Prostate gland (tissue), 2 donors: ENCODE data around the gene FEM1C. TPM values are rescaled to one million over a fixed set of nuclear protein-coding genes. Genes with fewer than 3 reads are reported as not detected.

ENCODE experiments used
- DNase-seq: peaks from one replicate; pipeline ENCODE4 v3.0.0-alpha.2; 2019; ENCODE audit warnings: low spot score
- H3K27ac ChIP-seq, 2 donors: fragments of 200-600 bp; sonication (generic); 2 replicates each; pipeline ENCODE4 v1.5.1; 2017 to 2019
- H3K27me3 ChIP-seq: fragments of 200-600 bp; sonication (generic); replicated peaks from 2 replicates; pipeline ENCODE4 v1.5.1; 2019; ENCODE audit not compliant: insufficient read depth
- H3K36me3 ChIP-seq, 2 donors: fragments of 200-600 bp; sonication (generic); 1 replicate in 1 of 2; 2 replicates in 1 of 2; pipeline versions ENCODE4 v1.5.1 to v1.8.1; 2017 to 2019
- H3K4me1 ChIP-seq: fragments of 200-600 bp; sonication (generic); replicated peaks from 2 replicates; pipeline ENCODE4 v1.5.1; 2019
- H3K4me3 ChIP-seq, 2 donors: fragments of 200-600 bp; sonication (generic); 2 replicates each; pipeline ENCODE4 v1.5.1; 2017 to 2019
- H3K9me3 ChIP-seq: fragments of 200-600 bp; sonication (generic); 2 replicates; pipeline ENCODE4 v1.5.1; 2017
- POLR2A ChIP-seq: fragments of 450-650 bp; IDR thresholded peaks from one replicate; pipeline ENCODE4 v1.6.1; 2016; ENCODE audit warnings: antibody characterized with exemption, mild to moderate bottlenecking
- POLR2AphosphoS5 ChIP-seq: sonication (generic); formaldehyde crosslinking; IDR thresholded peaks from one replicate; pipeline ENCODE4 v1.6.1; 2017; ENCODE audit warnings: antibody characterized with exemption
- WGBS: methylation state at CpG from one replicate; pipeline ENCODE4 v1.1.5; 2018; 5-methylcytosine and 5-hydroxymethylcytosine counted together
- intact Hi-C: fragments of 100-400 bp; cut with DNase I; formaldehyde crosslinking; loops from one replicate; pipeline ENCODE4 v1.14.2; 2022
- total RNA-seq, 2 donors: library from RNA; depleted of rRNA; stranded (reverse); fragments of >200 nt; gene quantifications; one replicate each; pipeline ENCODE4 v1.1.0, GENCODE V29; 2016
- TF ChIP-seq, protein P1 (sequence below), 4 experiments: fragments of 200-600 bp in 2 of 4; fragments of 450-650 bp in 2 of 4; sonication (generic) in 2 of 4; IDR thresholded peaks; 1 replicate in 3 of 4; 2 replicates in 1 of 4; pipeline ENCODE4 v1.5.1; 2016 to 2019; ENCODE audit warnings: antibody characterized with exemption in 4 of 4, mild to moderate bottlenecking in 2 of 4, moderate library complexity in 2 of 4

FEM1C gene
- total RNA-seq, 2 donors from 2014 or later, result 17.4 to 20.8 TPM

DNA sequence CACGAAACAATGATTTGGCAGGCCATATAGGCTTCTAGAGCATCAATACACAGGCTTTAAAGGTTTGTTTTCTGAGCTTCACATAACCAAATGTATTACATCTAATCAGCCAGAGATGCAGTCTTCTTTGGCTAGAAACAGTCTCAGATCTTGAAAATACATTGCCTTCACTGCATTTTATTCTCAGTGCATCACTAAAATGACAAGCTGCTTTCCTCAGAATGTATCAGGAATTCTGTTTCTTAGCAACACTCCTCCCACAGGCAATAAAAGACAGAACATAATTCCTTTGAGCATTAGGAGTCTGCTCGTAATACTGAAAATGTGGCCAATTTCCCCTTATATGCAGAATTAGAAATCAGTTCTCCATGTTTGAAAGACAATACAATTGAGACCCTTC, 36.9 kb downstream of the FEM1C start:
- intact Hi-C loops, result no loop called here
- Histone ChIP-seq H3K4me1 (no peaks in the 10 kb centered on the region), H3K4me3 (no peak overlapping the region), H3K27ac (no peak overlapping the region), H3K36me3 (no peaks in the 10 kb centered on the region), H3K27me3 (no peaks in the 10 kb centered on the region), H3K9me3 (no peaks in the 10 kb centered on the region)
- WGBS, result 48% methylated on average over 2 of the region's 2 CpGs
- TF ChIP-seq POLR2A, result no peak
- TF ChIP-seq, protein P1, sequence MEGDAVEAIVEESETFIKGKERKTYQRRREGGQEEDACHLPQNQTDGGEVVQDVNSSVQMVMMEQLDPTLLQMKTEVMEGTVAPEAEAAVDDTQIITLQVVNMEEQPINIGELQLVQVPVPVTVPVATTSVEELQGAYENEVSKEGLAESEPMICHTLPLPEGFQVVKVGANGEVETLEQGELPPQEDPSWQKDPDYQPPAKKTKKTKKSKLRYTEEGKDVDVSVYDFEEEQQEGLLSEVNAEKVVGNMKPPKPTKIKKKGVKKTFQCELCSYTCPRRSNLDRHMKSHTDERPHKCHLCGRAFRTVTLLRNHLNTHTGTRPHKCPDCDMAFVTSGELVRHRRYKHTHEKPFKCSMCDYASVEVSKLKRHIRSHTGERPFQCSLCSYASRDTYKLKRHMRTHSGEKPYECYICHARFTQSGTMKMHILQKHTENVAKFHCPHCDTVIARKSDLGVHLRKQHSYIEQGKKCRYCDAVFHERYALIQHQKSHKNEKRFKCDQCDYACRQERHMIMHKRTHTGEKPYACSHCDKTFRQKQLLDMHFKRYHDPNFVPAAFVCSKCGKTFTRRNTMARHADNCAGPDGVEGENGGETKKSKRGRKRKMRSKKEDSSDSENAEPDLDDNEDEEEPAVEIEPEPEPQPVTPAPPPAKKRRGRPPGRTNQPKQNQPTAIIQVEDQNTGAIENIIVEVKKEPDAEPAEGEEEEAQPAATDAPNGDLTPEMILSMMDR (IDR thresholded peaks at IDR 0.05), result no peak
- TF ChIP-seq POLR2AphosphoS5, result no peak
- DNase-seq, result no peak

DNA sequence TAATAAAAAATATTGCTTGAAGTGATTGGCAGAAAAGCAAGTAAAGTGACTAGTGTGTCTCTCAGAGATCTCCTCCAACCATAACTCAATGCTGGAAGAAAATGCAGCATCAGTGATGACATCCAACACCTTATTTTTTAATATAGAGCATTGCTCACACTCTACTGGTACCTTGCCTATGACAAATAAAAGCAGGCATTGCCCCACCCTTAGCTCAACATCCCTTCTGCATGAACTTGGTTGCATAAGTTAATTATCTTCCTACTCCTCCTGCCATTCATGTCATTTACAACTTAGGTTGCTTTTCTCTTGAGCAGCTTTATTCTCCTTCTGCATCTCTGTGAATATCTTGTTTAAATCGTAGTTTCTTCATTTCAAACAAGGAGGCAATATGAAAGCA, 41.2 kb downstream of the FEM1C start:
- WGBS, result 93% methylated on average over 1 of the region's 1 CpG
- Histone ChIP-seq H3K4me1 (no peaks in the 10 kb centered on the region), H3K9me3 (no peaks in the 10 kb centered on the region), H3K4me3 (no peak overlapping the region), H3K36me3 (no peaks in the 10 kb centered on the region), H3K27me3 (no peaks in the 10 kb centered on the region), H3K27ac (no peak overlapping the region)
- no peak for TF ChIP-seq POLR2A
- TF ChIP-seq POLR2AphosphoS5, result no peak
- TF ChIP-seq, protein P1 (IDR thresholded peaks at IDR 0.05), result no peak
- DNase-seq, result no peak
- intact Hi-C loops, result no loop called here

DNA sequence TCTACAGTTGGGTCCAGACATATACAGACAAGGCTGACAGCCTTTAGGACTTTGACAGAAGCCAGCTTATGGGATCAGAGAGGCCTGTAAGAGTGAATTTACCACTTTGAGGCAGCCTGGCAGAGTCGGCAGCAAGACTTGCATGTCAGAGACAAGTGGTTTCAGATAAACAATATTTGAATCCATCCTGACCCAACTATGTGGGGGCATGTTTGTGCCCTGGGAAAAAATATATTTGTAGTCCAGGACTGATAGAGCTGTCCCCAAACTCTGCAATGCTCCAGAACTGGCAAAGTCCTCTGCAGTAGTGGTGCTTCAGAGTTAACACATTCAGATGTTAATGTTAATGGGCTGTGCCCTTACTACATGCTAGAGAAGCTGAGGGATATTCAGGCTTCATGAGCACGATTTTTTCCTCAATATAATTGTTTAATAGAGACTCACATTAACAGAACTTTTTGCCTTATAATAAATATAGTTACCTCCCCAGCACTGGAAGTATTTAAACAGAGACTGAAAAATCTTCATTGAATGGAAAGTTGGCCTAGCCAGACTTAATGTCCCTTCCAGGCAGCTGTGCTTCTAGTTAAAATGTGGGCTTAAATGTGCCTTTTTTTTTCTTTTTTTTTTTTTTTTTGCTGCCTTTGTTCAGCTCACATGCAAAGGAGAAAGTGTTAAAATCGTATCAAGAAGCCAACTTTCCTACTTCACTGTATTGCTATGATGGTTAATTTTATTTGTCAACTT, 42.9 kb downstream of the FEM1C start:
- TF ChIP-seq POLR2AphosphoS5 (no peak), POLR2A (no peak)
- TF ChIP-seq, protein P1 (IDR thresholded peaks at IDR 0.05), result no peak
- H3K4me1 ChIP-seq, result no peaks in the 10 kb centered on the region
- no peaks in the 10 kb centered on the region for H3K36me3 ChIP-seq
- H3K27me3 ChIP-seq, result no peaks in the 10 kb centered on the region
- intact Hi-C loops, result no loop called here
- no peak overlapping the region for H3K27ac ChIP-seq
- DNase-seq, result no peak
- 60% methylated on average over 3 of the region's 3 CpGs for WGBS
- H3K4me3 ChIP-seq, result no peak overlapping the region
- H3K9me3 ChIP-seq, result no peaks in the 10 kb centered on the region

DNA sequence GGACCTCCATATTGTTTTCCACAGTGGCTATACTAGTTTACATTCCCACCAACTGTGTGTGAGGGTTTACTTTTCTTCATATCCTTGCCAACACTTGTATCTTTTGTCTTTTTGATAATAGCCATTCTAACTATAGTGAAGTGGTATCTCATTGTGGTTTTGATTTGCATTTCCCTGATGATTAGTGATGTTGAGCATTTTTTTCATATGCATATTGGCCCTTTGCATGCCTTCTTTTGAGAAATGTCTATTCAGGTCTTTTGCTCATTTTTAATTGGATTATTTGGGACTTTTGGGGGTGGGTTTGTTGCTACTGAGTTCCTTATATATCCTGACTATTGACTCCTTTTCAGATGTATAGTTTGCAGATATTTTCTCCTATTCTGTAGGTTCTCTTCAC, 44.4 kb downstream of the FEM1C start:
- no peaks in the 10 kb centered on the region for H3K36me3 ChIP-seq
- TF ChIP-seq, protein P1 (IDR thresholded peaks at IDR 0.05), result no peak
- H3K27me3 ChIP-seq, result no peaks in the 10 kb centered on the region
- H3K4me3 ChIP-seq, result no peak overlapping the region
- H3K4me1 ChIP-seq, result no peaks in the 10 kb centered on the region
- intact Hi-C loops, result no loop called here
- H3K27ac ChIP-seq, result no peak overlapping the region
- H3K9me3 ChIP-seq, result no peaks in the 10 kb centered on the region
- DNase-seq, result no peak

DNA sequence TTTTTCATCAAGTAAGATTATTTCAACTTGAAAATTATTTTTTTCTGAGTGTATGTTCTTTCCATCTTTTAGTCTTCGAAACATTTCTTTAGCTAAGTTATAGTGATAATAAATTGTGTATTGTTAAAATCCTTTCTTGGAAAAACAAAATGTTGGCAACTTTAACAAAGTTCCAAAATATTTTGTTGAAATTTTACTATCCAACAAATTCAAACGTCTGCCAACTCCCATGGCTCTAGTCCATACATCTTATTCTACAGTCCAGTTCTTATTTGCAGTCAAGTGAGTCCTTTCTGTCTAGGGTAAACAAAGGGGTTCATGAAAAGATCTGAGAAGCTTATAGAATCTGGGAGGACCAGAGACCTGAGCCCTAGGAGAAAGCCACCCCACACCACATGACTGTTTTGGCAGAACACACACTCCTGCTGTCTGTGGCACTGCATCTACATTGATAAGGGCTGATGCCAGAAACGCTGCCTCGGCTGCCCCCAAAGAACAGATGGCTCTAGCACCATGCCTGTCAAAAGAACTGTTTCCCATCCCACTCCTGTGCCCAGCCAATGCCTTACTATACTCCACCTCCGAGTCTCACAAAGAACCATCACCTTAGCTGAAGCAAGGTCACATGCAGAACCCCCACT, 47.5 kb downstream of the FEM1C start:
- WGBS, result 70% methylated on average over 5 of the region's 5 CpGs
- no peaks in the 10 kb centered on the region for H3K4me1 ChIP-seq
- intact Hi-C loops, result no loop called here
- no peaks in the 10 kb centered on the region for H3K36me3 ChIP-seq
- H3K27ac ChIP-seq, result no peak overlapping the region
- DNase-seq, result no peak
- no peaks in the 10 kb centered on the region for H3K27me3 ChIP-seq
- no peak overlapping the region for H3K4me3 ChIP-seq
- no peaks in the 10 kb centered on the region for H3K9me3 ChIP-seq
- TF ChIP-seq, protein P1 (IDR thresholded peaks at IDR 0.05), result no peak
- no peak for TF ChIP-seq POLR2A
